Endodermal cell (in vitro differentiated cells): ENCODE results near the gene CCDC160. TPM values are rescaled to one million over a fixed set of nuclear protein-coding genes. Genes with fewer than 3 reads are reported as not detected.
"Not testable (repeated sequence)": the region's sequence is repeated elsewhere in the genome, so short reads cannot be mapped to it uniquely, and the experiment has no call there.

Source experiments
- DNase-seq: peaks from one replicate; pipeline ENCODE4 v3.0.0-alpha.2; 2017
- H3K27ac ChIP-seq: 2 replicates; pipeline ENCODE4 v1.5.1; 2013; ENCODE audit warnings: mild to moderate bottlenecking, low read depth, low read length, moderate library complexity
- H3K27me3 ChIP-seq: 2 replicates; pipeline ENCODE4 v1.6.1; 2013; ENCODE audit warnings: mild to moderate bottlenecking, low read length, moderate library complexity; ENCODE audit not compliant: insufficient read depth, control insufficient read depth, poor library complexity, severe bottlenecking
- H3K36me3 ChIP-seq: 2 replicates; pipeline ENCODE4 v1.7.0; 2013; ENCODE audit warnings: mild to moderate bottlenecking, low read length, moderate library complexity; ENCODE audit not compliant: control insufficient read depth, insufficient read depth
- H3K4me1 ChIP-seq: one replicate; pipeline ENCODE4 v1.7.0; 2013; ENCODE audit warnings: low read length; ENCODE audit not compliant: control insufficient read depth, insufficient read depth
- H3K4me3 ChIP-seq: 2 replicates; pipeline ENCODE4 v1.5.1; 2013; ENCODE audit warnings: mild to moderate bottlenecking, low read length, moderate library complexity
- H3K9ac ChIP-seq: 2 replicates; pipeline ENCODE4 v1.6.1; 2013; ENCODE audit warnings: mild to moderate bottlenecking, low read length, moderate library complexity; ENCODE audit not compliant: poor library complexity, severe bottlenecking; ENCODE audit errors: extremely low read depth
- H3K9me3 ChIP-seq: 2 replicates; pipeline ENCODE4 v1.6.1; 2013; ENCODE audit warnings: mild to moderate bottlenecking, low read length, moderate library complexity; ENCODE audit not compliant: control insufficient read depth
- H3K27ac Mint-ChIP-seq: 2 replicates; pipeline ENCODE4 v1.8.0; 2020; ENCODE audit warnings: mixed read lengths
- H3K27me3 Mint-ChIP-seq: 2 replicates; pipeline ENCODE4 v1.8.0; 2021; ENCODE audit warnings: mild to moderate bottlenecking, mixed read lengths; ENCODE audit not compliant: insufficient read depth
- H3K36me3 Mint-ChIP-seq: 2 replicates; pipeline ENCODE4 v1.8.0; 2020; ENCODE audit warnings: low read depth, mixed read lengths
- H3K4me1 Mint-ChIP-seq: 2 replicates; pipeline ENCODE4 v1.8.0; 2020; ENCODE audit warnings: mixed read lengths
- H3K4me3 Mint-ChIP-seq: 2 replicates; pipeline ENCODE4 v1.8.0; 2020; ENCODE audit warnings: mild to moderate bottlenecking, moderate library complexity, mixed read lengths
- H3K9me3 Mint-ChIP-seq: 2 replicates; pipeline ENCODE4 v1.8.0; 2020; ENCODE audit warnings: mild to moderate bottlenecking, mixed read lengths
- CTCF ChIP-seq: fragments of 200-600 bp; sonication (generic); conservative IDR thresholded peaks from 2 replicates; pipeline ENCODE4 v1.5.0; 2021; ENCODE audit warnings: antibody characterized with exemption, mild to moderate bottlenecking
- WGBS, 2 experiments: methylation state at CpG; one replicate each; pipeline versions ENCODE4 v1.1.5 to v1.1.7; 2013; ENCODE audit warnings: missing lambda C conversion rate in 2 of 2, mixed read lengths in 1 of 2; ENCODE audit not compliant: insufficient coverage in 1 of 2, insufficient read length in 1 of 2; 5-methylcytosine and 5-hydroxymethylcytosine counted together
- total RNA-seq, 2 donors: library from RNA; stranded (reverse); fragmentation: NEBNext Ultra II Directional in 1 of 2; extraction: Animal tissue kit (Norgen Biotek cat#: 25700) in 1 of 2; gene quantifications; 2 replicates in 1 of 2; 3 replicates in 1 of 2; pipeline ENCODE4 v1.2.1, GENCODE V29; 2021

The CCDC160 gene
- total RNA-seq, 2 donors from 2014 or later = 2.9 to 4.7 TPM

DNA sequence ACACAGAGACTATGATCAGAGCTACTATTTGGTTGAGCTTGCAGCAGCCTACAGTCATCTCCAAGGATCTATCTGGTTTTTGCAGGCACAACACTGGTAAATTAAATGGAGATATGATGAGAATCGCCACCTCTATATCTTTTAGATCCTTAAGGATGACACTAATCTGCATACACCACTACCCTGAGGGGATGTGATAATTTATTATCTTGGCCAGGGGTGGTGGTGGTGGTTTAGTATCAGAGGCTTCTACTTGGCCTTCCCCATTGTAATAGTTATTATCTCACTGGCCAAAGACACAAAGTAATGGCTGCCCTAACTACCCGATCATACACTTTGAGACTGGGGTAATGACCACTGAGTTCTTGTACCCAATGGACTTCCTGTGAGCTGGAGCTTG lies 21.2 kb downstream of the CCDC160 start:
- 84% methylated on average over 1 of the region's 2 CpGs; no CpG with 5 or more reads in 1 of the 2 experiments for WGBS, 2 experiments
- H3K4me3 ChIP-seq = no peak overlapping the region
- no peak for DNase-seq

DNA sequence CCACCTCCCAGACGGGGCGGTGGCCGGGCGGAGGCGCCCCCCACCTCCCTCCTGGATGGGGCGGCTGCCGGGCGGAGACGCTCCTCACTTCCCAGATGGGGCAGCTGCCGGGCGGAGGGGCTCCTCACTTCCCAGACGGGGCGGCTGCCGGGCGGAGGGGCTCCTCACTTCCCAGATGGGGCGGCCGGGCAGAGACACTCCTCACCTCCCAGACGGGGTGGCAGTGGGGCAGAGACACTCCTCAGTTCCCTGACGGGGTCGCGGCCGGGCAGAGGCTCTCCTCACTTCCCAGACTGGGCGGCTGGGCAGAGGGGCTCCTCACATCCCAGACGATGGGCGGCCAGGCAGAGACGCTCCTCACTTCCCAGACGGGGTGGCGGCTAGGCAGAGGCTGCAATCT lies 49.0 kb downstream of the CCDC160 start:
- H3K4me1 Mint-ChIP-seq, H3K36me3 Mint-ChIP-seq: not testable (repeated sequence)
- peaks cover 58% of the 10 kb centered on the region for H3K9me3 Mint-ChIP-seq

More for the DNA sequence above, 21.2 kb downstream of the CCDC160 start:
- no peak overlapping the region for H3K9ac ChIP-seq
- H3K27ac ChIP-seq = no peak overlapping the region
- Mint-ChIP-seq H3K27me3 (no peaks in the 10 kb centered on the region), H3K4me1 (no peaks in the 10 kb centered on the region), H3K9me3 (peaks cover 30% of the 10 kb centered on the region), H3K4me3 (no peak overlapping the region), H3K36me3 (no peaks in the 10 kb centered on the region), H3K27ac (no peak overlapping the region)
- H3K36me3 ChIP-seq = no peaks in the 10 kb centered on the region
- no peaks in the 10 kb centered on the region for H3K9me3 ChIP-seq
- no peak for TF ChIP-seq CTCF
- no peaks in the 10 kb centered on the region for H3K4me1 ChIP-seq
- H3K27me3 ChIP-seq = no peaks in the 10 kb centered on the region

DNA sequence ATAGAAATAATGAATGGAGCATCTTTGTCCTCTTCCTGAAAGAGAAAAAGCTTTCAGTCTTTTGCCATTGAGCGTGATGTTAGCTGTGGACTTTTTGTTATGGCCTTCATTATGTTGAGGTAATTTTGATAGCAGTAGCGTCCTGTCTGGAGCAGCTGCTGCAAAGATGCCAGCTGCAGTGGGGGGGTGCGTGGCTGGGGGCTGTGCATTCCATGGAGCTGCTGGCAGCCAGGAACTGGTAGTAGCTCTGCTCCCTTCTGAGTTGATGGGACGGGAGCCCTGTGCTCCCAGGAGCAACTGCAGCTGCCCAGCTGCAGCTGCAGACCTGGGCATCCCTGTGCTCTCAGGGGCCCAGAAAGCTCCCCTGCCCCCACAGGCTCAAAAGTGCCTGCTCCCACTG lies 50.4 kb downstream of the CCDC160 start:
- no peak overlapping the region for H3K27ac ChIP-seq
- no peak overlapping the region for H3K4me3 ChIP-seq
- H3K9me3 Mint-ChIP-seq = peaks cover 59% of the 10 kb centered on the region
- no peak for DNase-seq
- H3K4me1 Mint-ChIP-seq = no peaks in the 10 kb centered on the region
- no peak for TF ChIP-seq CTCF
- H3K27me3 Mint-ChIP-seq = no peaks in the 10 kb centered on the region
- no peaks in the 10 kb centered on the region for H3K4me1 ChIP-seq
- no peak overlapping the region for H3K27ac Mint-ChIP-seq
- no peaks in the 10 kb centered on the region for H3K36me3 ChIP-seq
- no peaks in the 10 kb centered on the region for H3K9me3 ChIP-seq
- H3K27me3 ChIP-seq = no peaks in the 10 kb centered on the region
- 87% methylated on average over 4 of the region's 4 CpGs; no CpG with 5 or more reads in 1 of the 2 experiments for WGBS, 2 experiments
- no peak overlapping the region for H3K4me3 Mint-ChIP-seq
- no peaks in the 10 kb centered on the region for H3K36me3 Mint-ChIP-seq
- H3K9ac ChIP-seq = no peak overlapping the region

More for the DNA sequence above, 49.0 kb downstream of the CCDC160 start:
- not testable (repeated sequence) for H3K27me3 Mint-ChIP-seq, H3K27ac ChIP-seq, H3K4me1 ChIP-seq, DNase-seq, H3K27ac Mint-ChIP-seq, H3K9ac ChIP-seq, H3K4me3 Mint-ChIP-seq, H3K4me3 ChIP-seq, H3K27me3 ChIP-seq, H3K9me3 ChIP-seq, H3K36me3 ChIP-seq
- WGBS, 2 experiments = 94% methylated on average over 12 of the region's 28 CpGs; no CpG with 5 or more reads in 1 of the 2 experiments

GRCh38 chrX:134294548-134294947 lies 57.6 kb downstream of the CCDC160 start:
- H3K36me3 Mint-ChIP-seq = no peaks in the 10 kb centered on the region
- no peak overlapping the region for H3K4me3 Mint-ChIP-seq
- Histone ChIP-seq H3K36me3 (no peaks in the 10 kb centered on the region), H3K9ac (no peak overlapping the region), H3K9me3 (no peaks in the 10 kb centered on the region), H3K27me3 (no peaks in the 10 kb centered on the region), H3K27ac (no peak overlapping the region), H3K4me3 (no peak overlapping the region), H3K4me1 (no peaks in the 10 kb centered on the region)
- peaks cover 50% of the 10 kb centered on the region for H3K9me3 Mint-ChIP-seq
- no peaks in the 10 kb centered on the region for H3K27me3 Mint-ChIP-seq
- peak; percentile 60 for TF ChIP-seq CTCF
- H3K4me1 Mint-ChIP-seq = no peaks in the 10 kb centered on the region
- no peak overlapping the region for H3K27ac Mint-ChIP-seq
- no peak for DNase-seq
